ENCODE results near the gene PLEKHG3. TPM values are rescaled to one million over a fixed set of nuclear protein-coding genes. Genes with fewer than 3 reads are reported as not detected.

PLEKHG3 gene
- polyA plus RNA-seq, 4 donors: 93.6 to 109 (median 100.0) TPM

DNA sequence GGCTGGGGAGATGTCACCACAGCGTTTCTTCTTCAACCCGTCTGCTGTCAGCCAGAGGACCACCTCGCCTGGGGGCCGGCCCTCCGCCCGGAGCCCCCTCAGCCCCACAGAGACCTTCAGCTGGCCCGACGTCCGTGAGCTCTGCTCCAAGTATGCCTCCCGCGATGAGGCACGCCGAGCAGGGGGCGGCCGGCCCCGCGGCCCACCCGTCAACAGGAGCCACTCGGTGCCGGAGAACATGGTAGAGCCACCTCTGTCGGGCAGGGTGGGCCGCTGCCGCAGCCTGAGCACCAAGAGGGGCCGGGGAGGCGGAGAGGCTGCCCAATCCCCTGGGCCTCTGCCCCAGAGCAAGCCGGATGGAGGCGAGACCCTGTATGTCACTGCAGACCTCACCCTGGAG lies 38.8 kb downstream of the PLEKHG3 start:
- no peak for DNase-seq (ENCODE audit: low read depth in 4 of 4, low spot score in 3 of 4)

DNA sequence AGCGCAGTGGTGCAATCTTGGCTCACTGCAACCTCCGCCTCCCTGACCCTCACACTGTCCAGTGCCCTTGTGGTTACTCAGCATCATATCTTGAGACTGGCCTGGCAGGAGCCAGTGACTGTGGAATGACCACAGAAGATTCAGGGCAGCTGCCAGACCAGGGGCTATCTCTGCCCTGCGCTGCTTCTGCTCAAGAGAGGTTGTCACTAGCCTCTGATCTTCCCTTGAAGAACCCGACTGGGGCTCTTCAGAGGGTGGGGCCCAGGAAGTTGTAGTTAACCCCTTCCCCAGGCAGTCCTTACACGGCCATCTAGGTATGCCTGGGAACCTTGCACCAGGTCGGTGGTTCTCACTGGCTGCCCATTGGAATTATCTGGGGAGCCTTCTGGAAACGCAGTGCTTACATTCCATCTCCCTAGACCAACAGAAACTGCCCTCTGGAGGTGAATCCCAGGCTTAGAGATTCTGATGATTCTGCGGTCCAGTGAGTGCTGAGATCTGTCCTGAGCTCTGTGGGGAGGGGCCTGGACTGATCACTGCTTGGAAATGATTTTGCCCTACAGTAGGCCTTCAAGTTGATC lies 41.4 kb downstream of the PLEKHG3 start:
- no peak for DNase-seq (ENCODE audit: low read depth in 4 of 4, low spot score in 3 of 4)

DNA sequence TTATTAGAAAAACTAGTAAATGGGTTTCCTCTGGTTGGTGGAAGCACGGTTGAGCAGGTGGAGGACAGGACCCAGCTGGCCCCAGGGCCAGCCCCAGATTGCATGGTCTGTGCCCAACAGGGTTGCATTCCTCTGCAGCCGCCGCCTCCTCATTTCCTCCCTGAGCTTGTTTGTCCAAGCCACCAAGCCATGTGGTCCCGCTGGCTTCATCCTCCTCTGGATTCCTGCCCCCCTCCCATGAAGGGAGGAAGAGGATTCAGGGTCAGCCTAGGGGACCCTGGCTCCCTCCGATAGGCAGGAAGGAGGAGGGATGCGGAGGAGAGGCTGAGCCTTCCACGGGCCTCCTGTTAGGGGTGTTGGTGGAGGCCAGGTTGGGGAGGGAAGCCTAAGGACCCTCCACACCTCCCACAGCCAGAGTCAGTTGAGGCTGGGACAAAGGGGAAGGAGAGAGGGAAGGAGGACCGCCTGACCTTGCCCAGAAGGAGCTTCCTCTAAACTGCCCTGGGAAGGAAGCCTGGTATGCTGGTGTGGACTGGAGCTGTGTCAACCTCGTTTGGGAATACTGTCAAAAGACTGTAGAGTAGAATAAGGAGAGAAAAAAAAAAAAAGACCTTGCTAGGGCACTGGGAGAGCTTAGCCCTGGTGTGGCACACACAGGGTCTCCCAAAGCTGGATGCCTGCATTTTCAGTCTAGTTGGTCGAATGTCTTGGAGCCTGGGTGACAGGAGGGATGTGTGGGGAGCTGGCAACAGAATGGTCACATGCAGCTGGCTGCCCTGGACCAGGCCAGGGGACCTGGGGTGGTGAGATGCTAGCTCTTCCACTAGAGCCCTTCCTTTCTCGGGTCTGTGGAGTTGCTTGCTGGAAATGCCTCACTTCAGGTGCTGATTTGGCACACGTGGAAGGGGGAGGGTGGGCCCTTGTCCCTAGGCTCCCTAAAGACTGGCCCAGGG lies 42.4 kb downstream of the PLEKHG3 start:
- no peak for DNase-seq (ENCODE audit: low read depth in 4 of 4, low spot score in 3 of 4)

DNA sequence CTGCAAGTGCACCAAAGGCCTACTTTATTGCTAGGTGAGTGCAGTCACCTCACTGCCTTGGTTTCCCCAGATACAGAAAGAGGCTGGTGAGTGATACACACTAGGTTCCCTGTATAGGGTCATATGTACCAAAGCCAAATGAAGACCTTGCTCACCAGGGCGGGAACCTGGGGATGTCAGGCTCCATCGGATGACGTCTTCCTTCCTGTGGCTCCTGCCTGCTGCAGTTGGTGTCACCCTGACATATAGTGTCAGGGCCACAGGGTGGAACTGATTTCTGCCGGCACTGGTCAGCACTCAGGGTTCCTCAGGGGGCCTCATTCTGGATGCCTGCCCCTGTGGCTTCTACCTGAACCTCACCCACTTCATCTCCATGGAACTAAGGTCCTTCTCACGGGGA lies 43.1 kb downstream of the PLEKHG3 start:
- DNase-seq (ENCODE audit: low read depth in 4 of 4, low spot score in 3 of 4): no peak

DNA sequence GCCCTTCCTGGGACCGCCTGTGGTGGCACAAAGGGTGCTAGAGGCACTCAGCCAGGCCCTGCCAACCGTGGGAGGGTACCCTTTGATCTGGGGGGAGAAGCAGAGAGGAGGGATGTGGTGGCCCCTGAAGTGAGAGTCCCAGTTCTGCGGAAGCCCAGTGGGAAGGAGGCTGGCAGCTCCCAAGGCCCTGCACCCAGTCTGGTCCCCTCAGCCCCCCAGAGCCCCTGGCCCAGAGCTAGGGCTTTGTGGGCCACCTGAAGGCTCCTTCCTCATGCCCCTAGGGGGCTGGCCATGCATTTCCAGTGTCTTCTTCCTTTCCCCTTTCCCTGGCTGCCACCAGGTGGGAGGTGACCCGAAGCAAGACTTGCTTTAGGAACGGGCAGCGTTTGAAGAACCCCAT lies 44.3 kb downstream of the PLEKHG3 start:
- no peak for DNase-seq (ENCODE audit: low read depth in 4 of 4, low spot score in 3 of 4)

DNA sequence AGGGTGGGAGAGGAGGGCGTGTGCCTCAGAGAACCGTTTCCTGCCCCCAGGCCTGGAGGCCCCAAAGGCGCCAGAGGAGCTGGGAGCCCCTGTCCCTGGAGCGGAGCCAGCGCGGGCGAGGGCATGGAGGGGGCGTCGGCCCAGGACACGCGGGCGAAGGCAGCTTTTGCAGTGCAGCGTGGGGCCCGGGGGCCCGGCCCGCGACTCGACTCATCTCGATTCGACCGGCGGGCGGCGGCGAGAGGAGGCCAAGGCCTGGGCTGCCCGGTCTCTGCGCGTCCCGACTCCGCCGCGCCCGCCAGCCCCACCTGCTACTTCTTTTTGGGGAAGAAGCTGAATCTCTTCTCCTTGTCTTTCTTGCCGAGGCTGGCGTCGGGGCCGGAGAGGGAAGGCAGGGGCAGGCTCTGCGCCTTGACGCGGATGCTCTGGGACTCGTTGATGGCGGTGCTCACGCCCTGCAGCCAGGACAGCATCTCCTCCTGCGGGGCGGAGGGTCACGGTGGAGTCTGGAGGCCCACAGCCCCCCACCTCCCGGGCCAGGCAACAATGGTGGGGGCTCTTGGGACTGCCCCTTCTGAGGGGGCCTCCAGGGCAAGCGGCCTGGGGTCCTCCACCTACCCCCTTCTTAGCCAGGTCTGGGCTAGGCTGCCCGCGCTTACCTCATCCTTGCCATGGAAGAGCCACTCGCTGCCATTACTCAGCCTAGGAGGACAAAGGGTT lies 44.9 kb downstream of the PLEKHG3 start:
- DNase-seq (ENCODE audit: low read depth in 4 of 4, low spot score in 3 of 4): no peak

DNA sequence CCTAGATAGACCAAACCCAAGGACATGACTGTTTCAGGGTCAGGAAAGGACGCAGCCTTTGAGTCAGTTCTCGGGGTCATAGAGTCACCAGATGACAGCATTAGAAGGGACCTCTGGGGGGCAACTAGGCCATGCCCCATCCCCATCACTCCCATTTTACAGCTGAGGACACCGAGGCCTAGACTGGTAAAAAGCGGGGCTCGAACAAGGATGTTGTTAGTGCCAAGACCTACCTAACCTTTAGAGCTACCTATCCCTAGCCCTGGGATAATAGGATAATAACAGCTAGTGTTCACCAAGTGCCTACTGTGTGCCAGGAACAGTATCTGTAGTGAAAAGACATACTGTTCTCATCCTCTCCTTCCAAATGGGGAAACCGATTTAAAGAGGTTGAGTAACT lies 48.7 kb downstream of the PLEKHG3 start:
- no peak for DNase-seq (ENCODE audit: low read depth in 4 of 4, low spot score in 3 of 4)

DNA sequence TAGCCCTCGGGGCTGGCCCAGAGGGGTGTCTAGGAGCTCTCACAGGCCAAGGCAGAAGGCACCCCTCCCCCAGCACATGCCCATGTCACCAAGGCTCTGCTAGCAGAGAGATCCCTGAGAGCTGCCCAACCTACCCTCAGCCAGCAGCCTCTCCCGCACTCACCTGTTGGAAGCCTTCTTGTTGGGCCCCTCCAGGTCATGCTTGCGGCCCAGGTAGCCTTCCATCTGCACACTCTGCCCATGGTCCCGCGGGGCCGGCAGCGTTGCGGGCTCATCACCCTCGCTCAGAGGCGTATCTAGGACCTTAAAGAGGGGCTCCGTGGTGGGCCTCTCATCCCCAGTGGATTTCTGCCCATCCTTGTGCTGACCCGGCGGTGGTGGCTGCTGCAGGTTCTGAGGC lies 49.1 kb downstream of the PLEKHG3 start:
- DNase-seq (ENCODE audit: low read depth in 4 of 4, low spot score in 3 of 4): no peak

DNA sequence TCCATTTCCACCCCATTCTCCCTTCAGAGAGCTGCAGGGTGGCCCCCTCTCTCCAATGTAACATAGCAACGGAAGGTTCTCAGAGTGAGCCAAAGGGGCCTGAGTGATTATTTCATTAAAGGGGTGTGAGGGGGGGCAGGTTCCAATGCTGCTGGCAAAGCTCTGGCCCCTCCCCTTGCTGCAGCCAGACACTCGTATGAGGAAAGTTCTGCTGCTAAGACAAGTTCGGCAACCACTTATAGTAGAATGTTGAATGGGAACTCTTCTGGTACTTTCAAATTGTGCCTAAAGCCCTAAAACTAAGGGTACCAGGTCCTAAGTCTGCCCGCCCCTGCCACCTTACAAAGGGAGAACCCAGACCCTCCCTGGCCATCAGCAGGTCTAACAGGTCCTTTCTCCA lies 49.8 kb downstream of the PLEKHG3 start:
- DNase-seq (ENCODE audit: low read depth in 4 of 4, low spot score in 3 of 4): no peak

DNA sequence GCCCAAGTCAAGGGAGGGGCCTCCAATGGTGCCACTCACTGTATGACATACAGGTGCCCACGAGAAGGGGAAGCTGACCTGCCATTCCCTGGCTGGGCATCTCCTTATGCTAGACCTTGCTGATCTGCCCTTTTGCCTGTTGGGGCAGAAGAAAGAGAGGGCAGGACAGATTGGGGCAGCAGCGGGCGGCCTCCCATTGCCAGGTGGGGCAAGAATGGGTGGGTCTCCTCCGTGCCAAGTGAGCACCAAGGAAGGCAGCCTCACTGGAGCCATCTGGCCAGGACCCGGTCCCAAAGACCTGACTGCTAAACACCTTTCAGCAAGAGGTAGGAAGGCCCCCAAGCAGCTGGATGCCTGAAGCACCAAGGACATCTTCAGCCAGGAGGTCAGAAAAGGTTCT lies 50.5 kb downstream of the PLEKHG3 start:
- DNase-seq (ENCODE audit: low read depth in 4 of 4, low spot score in 3 of 4): no peak

DNA sequence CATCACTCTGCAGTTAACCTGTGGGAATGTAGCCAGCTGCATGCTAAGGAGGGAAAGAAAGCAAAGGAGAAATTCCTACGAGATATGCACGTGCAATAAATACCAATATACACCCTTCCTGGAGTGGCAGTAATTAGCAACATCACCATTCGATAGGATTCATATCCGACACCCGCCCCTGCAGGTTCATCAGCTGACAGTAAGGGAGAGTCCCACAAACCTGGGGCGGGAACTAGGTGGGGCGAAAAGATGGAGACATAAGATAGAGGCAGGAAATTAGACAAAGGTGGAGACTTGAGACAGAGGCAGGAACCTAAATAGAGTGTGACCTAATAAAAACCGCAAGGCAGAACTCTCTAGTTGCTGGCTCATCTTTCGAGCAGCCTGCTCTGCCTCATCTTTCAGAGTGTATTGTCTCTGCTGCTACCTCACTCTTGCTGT lies 51.6 kb downstream of the PLEKHG3 start:
- DNase-seq (ENCODE audit: low read depth in 4 of 4, low spot score in 3 of 4): no peak

DNA sequence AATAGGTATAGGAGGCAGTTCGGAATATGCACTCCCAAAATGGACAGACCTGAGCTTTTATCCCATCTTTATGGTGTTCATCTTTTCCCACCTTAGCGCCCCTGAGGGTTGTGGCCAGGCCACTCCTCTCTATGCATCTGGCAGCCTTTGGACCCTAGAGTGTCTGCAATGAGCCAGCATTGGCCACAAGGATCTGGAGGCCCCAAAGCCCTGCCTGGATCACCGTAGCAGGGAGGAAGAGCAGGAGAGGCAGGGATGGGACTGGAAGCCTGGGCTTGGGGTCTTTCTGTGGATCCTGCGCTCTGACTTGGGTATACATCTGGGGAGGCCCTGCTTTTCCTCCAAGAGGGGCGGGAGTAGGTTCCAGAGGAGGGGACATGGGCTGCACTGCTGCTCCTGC lies 52.5 kb downstream of the PLEKHG3 start:
- DNase-seq (ENCODE audit: low read depth in 4 of 4, low spot score in 3 of 4): no peak

DNA sequence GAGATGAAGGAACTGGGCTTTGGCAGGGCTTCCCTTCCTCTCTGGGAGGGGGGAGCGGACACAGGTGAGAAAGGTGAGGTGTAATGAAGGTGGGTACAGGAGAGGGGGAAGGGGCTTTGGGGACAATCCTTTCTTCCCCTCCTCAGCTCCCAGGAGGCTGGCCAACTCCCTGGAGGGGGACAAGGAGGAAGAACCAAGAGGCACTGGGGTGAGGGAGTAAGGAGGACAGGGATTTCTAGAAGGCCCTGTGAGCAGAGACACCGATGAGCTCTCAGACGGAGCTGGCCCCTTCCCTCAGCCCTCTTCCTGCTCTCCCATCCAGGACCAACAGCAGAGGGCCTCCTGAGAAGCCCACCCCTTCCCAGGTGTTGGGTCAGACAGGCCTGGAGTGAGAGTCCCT lies 53.4 kb downstream of the PLEKHG3 start:
- DNase-seq (ENCODE audit: low read depth in 4 of 4, low spot score in 3 of 4): no peak

DNA sequence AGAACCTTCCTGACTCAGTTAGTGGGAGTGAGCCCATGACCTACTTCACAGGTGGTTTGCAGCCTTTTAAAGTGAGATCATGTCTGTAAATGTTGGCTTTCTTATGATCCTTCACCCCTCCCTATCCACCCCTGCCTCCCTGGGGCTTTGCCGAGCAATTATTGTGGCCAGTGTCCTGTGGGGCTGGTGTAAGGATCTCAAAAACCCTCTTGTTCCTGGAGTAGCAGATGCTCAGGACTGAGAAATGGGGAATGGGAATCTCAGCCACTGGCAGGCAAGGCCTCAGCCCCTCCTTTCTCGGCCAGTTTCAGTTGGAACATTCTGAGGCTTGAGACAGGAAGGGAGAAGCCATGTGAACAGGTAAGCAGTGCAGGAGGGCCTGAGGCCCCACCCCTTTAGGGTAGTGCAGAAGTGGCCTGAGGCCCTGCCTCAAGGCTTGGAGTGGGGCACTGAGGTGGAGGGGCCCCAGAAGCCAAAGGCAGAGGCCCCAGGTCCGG lies 53.8 kb downstream of the PLEKHG3 start:
- DNase-seq (ENCODE audit: low read depth in 4 of 4, low spot score in 3 of 4): no peak

DNA sequence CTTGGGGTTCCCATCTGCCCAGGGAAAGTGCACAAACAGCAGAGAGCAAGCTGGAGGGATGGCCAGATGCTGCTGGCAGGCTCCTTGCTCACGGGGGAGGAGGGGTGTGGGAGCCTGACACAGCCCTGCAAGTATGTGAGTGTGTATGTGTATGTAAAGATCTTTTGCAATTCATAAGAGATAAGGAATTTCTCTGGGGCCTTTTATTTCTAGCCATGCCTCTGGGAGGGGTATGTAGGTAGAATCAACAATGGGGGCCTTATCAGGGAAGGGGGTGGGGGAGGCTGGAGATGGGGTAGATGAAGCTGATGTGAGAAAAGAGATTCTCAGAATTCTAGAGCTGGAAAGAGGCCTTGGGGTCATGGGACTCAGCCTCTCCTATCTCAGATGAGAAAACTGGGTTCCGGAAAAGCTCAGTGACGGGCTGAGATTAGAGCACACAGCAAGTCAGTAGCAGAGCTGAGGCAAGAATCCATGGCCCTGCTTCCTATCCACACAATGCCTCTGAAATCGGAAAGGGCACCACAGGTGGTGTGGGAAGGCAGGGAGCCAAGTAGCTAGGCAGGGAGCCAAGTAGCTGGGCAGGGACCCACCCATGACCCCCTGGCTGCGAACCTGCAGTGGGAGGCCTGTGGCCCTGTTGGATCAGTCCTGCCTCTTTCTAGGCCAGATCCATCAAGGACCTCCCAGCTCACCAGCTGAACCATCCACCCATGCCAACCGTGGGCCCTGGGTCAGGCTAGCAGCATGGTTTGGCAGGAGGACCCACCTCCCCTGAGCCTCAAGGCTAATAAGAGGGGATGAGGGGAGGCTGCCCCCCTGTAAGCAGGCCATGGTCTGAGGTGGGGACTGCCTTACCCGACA lies 54.7 kb downstream of the PLEKHG3 start:
- DNase-seq (ENCODE audit: low read depth in 4 of 4, low spot score in 3 of 4): no peak

DNA sequence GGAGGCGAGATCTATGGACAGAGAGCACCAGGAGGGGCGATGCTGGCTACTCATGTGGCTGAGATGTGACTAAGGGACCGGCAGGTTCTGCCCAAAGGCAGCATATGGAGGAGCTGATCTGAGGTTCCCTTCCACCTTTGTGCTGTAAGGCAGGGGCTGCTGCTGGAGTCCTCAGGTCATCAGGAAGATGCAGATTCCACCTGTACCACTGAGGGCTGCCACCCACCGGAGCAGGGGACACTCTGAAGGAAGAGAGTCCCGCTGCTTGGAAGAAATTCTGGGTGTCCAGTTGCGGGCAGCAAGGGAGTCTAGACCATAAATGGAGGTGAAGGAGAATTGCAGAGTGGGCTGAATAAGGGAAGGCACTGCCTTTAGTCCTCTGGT lies 55.3 kb downstream of the PLEKHG3 start:
- DNase-seq (ENCODE audit: low read depth in 4 of 4, low spot score in 3 of 4): no peak

DNA sequence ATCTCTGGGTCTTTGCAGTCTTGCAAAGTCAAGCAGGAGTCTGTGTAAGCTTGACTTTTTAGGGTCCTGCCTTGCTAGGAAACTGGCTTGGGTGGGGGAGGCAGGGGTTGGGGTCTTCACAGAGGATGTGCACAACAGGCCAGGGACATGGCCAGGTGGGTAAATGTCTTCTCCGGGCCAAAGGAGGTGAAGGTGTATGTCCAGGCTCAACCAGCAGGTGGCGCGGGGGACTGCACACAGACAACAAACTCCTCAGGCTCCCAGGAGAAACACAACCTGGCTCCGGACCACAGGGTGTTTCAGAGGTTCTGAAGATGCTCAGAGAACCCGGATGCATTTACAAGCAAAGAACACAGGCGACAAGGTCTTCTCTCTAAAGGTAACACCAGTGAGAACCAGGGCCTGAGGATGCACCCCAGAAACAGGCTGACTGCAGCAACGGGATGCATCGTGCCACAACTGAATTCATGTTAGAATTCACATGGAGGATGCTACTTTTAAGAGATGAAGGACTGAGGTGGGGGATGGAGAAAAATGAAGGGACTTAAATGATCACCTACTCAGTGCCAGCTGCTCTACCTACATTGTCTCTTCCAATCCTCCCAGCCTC lies 56.0 kb downstream of the PLEKHG3 start:
- no peak for DNase-seq (ENCODE audit: low read depth in 4 of 4, low spot score in 3 of 4)

DNA sequence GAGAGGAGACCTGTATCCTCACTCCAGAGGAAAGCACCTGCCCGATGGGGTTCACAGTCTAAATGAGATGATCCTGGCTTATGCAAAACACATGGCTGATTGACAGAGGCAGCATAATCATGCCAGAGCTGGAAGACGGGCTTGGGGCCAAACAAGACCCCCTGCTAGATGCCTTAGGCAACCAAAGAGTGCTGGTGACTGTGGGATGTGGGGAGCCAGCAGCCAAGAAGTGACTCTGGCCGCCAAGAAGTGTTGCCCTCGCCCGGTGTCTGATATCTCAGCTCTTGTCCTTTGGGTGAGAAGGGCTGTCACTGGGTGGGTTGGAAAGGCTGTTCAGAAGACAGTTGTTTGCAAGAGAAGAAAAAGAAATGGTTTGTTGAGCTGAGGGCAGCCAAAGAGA lies 56.7 kb downstream of the PLEKHG3 start:
- DNase-seq (ENCODE audit: low read depth in 4 of 4, low spot score in 3 of 4): no peak

DNA sequence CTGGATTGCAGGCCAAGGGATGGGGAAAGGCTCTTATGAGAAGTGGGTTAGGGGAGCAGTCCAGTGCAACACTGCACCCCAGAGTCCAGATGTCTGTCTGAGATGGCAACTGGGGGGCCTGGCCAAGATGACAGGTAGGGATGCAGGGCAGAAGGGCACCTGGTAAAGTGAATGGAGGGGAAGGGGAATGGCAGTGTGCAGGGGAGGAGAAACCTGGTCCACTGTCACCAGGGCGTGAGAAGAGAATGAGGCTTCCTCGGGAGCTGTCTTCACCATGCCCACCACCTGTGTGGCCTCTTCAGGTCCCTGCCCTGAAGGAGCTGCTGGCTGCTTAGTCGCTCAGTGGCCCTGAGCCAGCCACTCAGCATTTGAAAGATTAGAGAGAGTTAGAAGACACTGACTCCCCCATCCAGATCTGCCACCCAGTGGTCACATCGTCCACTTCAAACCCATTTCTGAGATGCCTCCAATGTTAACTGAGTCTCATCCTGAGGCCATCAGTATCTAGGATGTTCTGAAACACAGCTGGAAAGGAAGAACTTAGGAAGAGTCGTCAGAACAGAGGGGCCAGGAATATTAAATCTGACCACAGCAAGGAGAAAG lies 57.3 kb downstream of the PLEKHG3 start:
- DNase-seq (ENCODE audit: low read depth in 4 of 4, low spot score in 3 of 4): no peak

Data from right renal pelvis (tissue), 4 donors.